PC-3 (cell line): ENCODE results near the gene CES3. TPM values are rescaled to one million over a fixed set of nuclear protein-coding genes. Genes with fewer than 3 reads are reported as not detected.
A peak's percentile ranks its signal among the peaks of the same experiment; 100 is the strongest.

Experiments
- ATAC-seq: fragments of 200-7000 bp; cut with Tn5 transposase; 2 replicates; pipeline ENCODE4 v1.9.1; 2020; ENCODE audit warnings: mild to moderate bottlenecking, moderate library complexity
- BruUV-seq: library from RNA; stranded (reverse); fragments of 400-500 nt; replicated peaks from 2 replicates; lab custom pipeline; 2021; lab: Mats Ljungman, UMichigan
- CTCF ChIA-PET: fragments of 300-600 bp; sonication (Branson Sonifier 250); formaldehyde crosslinking; loops from one replicate; lab custom pipeline; 2022; ENCODE audit warnings: antibody characterized with exemption; lab: Charles Lee
- POLR2A ChIA-PET: fragments of 300-600 bp; sonication (Branson Sonifier 250); formaldehyde crosslinking; loops from one replicate; lab custom pipeline; 2022; ENCODE audit warnings: antibody characterized with exemption; ENCODE audit not compliant: unreplicated experiment; lab: Charles Lee
- DNase-seq: peaks from one replicate; pipeline ENCODE4 v3.0.0-alpha.2; 2015
- H2AFZ ChIP-seq: fragments of 300-600 bp; sonication (generic); 2 replicates; pipeline ENCODE4 v1.6.0; 2016; ENCODE audit warnings: antibody characterized with exemption, low read length
- H3F3A ChIP-seq: fragments of 300-600 bp; sonication (generic); one replicate; pipeline ENCODE4 v1.6.0; 2017; ENCODE audit warnings: antibody characterized with exemption, low read length, control low read depth, mild to moderate bottlenecking; ENCODE audit not compliant: unreplicated experiment
- H3K27ac ChIP-seq: fragments of 300-600 bp; sonication (generic); 2 replicates; pipeline ENCODE4 v1.5.1; 2016; ENCODE audit warnings: mild to moderate bottlenecking, low read length
- H3K27me3 ChIP-seq: fragments of 300-600 bp; sonication (generic); 2 replicates; pipeline ENCODE4 v1.6.1; 2016; ENCODE audit warnings: low read length, mixed read lengths
- H3K36me3 ChIP-seq: fragments of 300-600 bp; sonication (generic); 2 replicates; pipeline ENCODE4 v1.6.1; 2016; ENCODE audit warnings: low read depth, mixed run types, low read length, mixed read lengths
- H3K4me1 ChIP-seq: fragments of 300-600 bp; sonication (generic); 2 replicates; pipeline ENCODE4 v1.5.1; 2016; ENCODE audit warnings: low read length; ENCODE audit not compliant: insufficient read depth
- H3K4me2 ChIP-seq: fragments of 300-600 bp; sonication (generic); 2 replicates; pipeline ENCODE4 v1.6.0; 2016; ENCODE audit warnings: low read length
- H3K4me3 ChIP-seq: fragments of 300-600 bp; sonication (generic); 2 replicates; pipeline ENCODE4 v1.5.1; 2016; ENCODE audit warnings: mild to moderate bottlenecking, low read length, mixed read lengths
- H3K79me2 ChIP-seq: fragments of 300-600 bp; sonication (generic); 2 replicates; pipeline ENCODE4 v1.6.1; 2017; ENCODE audit warnings: low read length, mixed read lengths
- H3K9ac ChIP-seq: fragments of 300-600 bp; sonication (generic); 2 replicates; pipeline ENCODE4 v1.6.0; 2016; ENCODE audit warnings: mild to moderate bottlenecking, low read length
- H3K9me2 ChIP-seq: fragments of 300-600 bp; sonication (generic); replicated peaks from 2 replicates; pipeline ENCODE4 v1.6.1; 2016; ENCODE audit warnings: mixed run types, low read length, mixed read lengths
- H3K9me3 ChIP-seq: fragments of 300-600 bp; sonication (generic); 2 replicates; pipeline ENCODE4 v1.6.1; 2016; ENCODE audit warnings: low read length, mixed read lengths
- H4K20me1 ChIP-seq: fragments of 300-600 bp; sonication (generic); 2 replicates; pipeline ENCODE4 v1.6.1; 2016; ENCODE audit warnings: low read length, mixed read lengths
- CTCF ChIP-seq: fragments of 300-600 bp; sonication (generic); conservative IDR thresholded peaks from 2 replicates; pipeline ENCODE4 v1.5.1; 2017; ENCODE audit warnings: antibody characterized with exemption, low read depth, mild to moderate bottlenecking, low read length
- EZH2 ChIP-seq: fragments of 300-600 bp; sonication (generic); IDR thresholded peaks from one replicate; pipeline ENCODE4 v1.6.1; 2017; ENCODE audit warnings: antibody characterized with exemption, mild to moderate bottlenecking, low read length; ENCODE audit not compliant: unreplicated experiment
- EZH2phosphoT487 ChIP-seq: fragments of 300-600 bp; sonication (generic); IDR thresholded peaks from 2 replicates; pipeline ENCODE4 v1.6.1; 2018; ENCODE audit warnings: mild to moderate bottlenecking, antibody characterized with exemption, low read length, borderline replicate concordance
- intact Hi-C: fragments of 100-400 bp; cut with micrococcal nuclease; formaldehyde crosslinking; loops from 2 replicates; pipeline ENCODE4 v1.9.0; 2023
- total RNA-seq: library from RNA; depleted of rRNA; stranded (reverse); fragments of >200 nt; gene quantifications from 2 replicates; pipeline ENCODE4 v1.2.3, GENCODE V29; 2014

The CES3 gene
- total RNA-seq, 1 experiment from 2014 or later: 0.26 TPM

- no peaks in the 10 kb centered on the region for H4K20me1 ChIP-seq
- CTCF ChIA-PET: no interaction called here
Observed at GRCh38 chr16:66946541-66946940, 14.5 kb upstream of the CES3 start.

GRCh38 chr16:66946974-66947301 lies 14.1 kb upstream of the CES3 start:
- no peak for TF ChIP-seq CTCF
- no peak for TF ChIP-seq EZH2
- TF ChIP-seq EZH2phosphoT487: no peak
- Histone ChIP-seq H3K36me3 (no peaks in the 10 kb centered on the region), H3K9ac (no peak overlapping the region), H3F3A (no peaks in the 10 kb centered on the region), H3K27me3 (no peaks in the 10 kb centered on the region), H3K27ac (no peak overlapping the region), H3K4me2 (no peak overlapping the region), H3K4me3 (no peak overlapping the region), H2AFZ (no peak overlapping the region), H3K79me2 (no peaks in the 10 kb centered on the region), H3K9me2 (no peaks in the 10 kb centered on the region), H3K9me3 (no peaks in the 10 kb centered on the region), H4K20me1 (no peaks in the 10 kb centered on the region), H3K4me1 (peaks cover 4% of the 10 kb centered on the region; the same call in 1 of the 2 replicates)
- ChIA-PET POLR2A (no interaction called here), CTCF (no interaction called here)
- no peak for DNase-seq
- BruUV-seq: no TSS peak
- intact Hi-C loops: no loop called here
- ATAC-seq: no peak

More at GRCh38 chr16:66946541-66946940, 14.5 kb upstream of the CES3 start:
- Histone ChIP-seq H3F3A (no peaks in the 10 kb centered on the region), H3K9ac (no peak overlapping the region), H3K4me1 (peaks cover 4% of the 10 kb centered on the region; the same call in 1 of the 2 replicates), H3K27me3 (no peaks in the 10 kb centered on the region), H3K4me3 (no peak overlapping the region), H3K36me3 (no peaks in the 10 kb centered on the region), H3K79me2 (no peaks in the 10 kb centered on the region), H3K4me2 (no peak overlapping the region), H3K9me2 (no peaks in the 10 kb centered on the region), H3K27ac (no peak overlapping the region), H2AFZ (no peak overlapping the region), H3K9me3 (no peaks in the 10 kb centered on the region)
- DNase-seq: no peak
- ATAC-seq: no peak
- intact Hi-C loops: no loop called here
- POLR2A ChIA-PET: no interaction called here
- TF ChIP-seq CTCF (no peak), EZH2 (no peak), EZH2phosphoT487 (no peak)
- no TSS peak for BruUV-seq

- ChIA-PET CTCF (no interaction called here), POLR2A (no interaction called here)
- no peak for TF ChIP-seq EZH2
- TF ChIP-seq EZH2phosphoT487: no peak
- peak; percentile 82 for TF ChIP-seq CTCF
- Histone ChIP-seq H3K4me3 (peak overlapping the region; percentile 68), H3K27ac (no peak overlapping the region), H3K79me2 (no peaks in the 10 kb centered on the region), H3K27me3 (no peaks in the 10 kb centered on the region), H4K20me1 (no peaks in the 10 kb centered on the region), H3K9ac (no peak overlapping the region), H3K9me2 (no peaks in the 10 kb centered on the region), H2AFZ (peak overlapping the region; percentile 87), H3K4me1 (peaks cover 4% of the 10 kb centered on the region; the same call in 1 of the 2 replicates), H3K36me3 (no peaks in the 10 kb centered on the region), H3K4me2 (peak overlapping the region; percentile 92), H3F3A (no peaks in the 10 kb centered on the region), H3K9me3 (no peaks in the 10 kb centered on the region)
- DNase-seq (peak; percentile 85), ATAC-seq (peak; percentile 80)
- intact Hi-C loops: no loop called here
- BruUV-seq: no TSS peak
Observed at GRCh38 chr16:66947302-66948065, 13.6 kb upstream of the CES3 start.
